Stimulated activated CD8-positive, alpha-beta memory T cell treated with anti-CD3 and anti-CD28 coated beads, Interleukin-4, amount 100 ng/mL, for 24 hours (primary cell): ENCODE measurements around the gene SCUBE1.

Source experiments
- DNase-seq: peaks from one replicate; pipeline ENCODE4 v3.0.0-alpha.2; 2020; ENCODE audit warnings: low read depth

SCUBE1 gene

DNA sequence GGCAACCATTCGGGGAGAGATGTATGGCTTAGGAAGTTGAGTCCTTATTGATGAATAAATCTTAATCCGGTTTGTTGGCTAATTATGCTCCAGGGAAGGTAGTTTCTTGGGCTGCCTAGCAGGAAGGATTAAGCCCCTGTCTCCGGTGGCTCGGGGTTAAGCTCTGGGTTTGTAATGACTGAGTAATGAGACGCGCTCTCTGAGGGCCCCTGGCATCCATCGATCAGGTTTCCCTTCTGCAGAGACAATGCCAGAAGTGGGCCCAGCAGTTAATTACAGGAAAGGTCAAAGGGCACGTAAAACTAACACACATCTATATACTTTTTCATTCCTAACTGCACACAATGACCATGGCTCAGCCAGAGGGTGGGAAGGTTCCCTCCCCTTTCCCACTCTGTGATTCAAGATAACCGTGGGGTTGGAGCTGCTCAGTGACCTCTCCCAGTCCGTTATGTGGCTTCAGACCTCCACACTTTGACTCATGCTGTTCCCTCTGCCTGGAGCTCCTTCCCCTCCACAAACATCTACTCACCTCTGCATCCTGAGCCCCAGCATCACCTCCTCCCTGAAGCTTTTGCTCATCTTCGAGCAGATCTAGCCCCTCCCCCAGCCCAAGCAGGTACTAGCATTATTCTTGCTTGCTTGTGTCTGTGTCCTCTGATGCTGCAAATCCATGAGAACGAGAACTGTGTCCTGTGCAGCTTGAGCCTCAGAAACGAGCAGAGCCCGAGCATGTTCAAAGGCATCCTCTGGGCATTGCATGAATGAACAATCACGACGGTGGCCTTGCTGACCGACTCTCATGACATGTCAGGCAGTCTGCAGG is 16.6 kb downstream of the SCUBE1 start:
- no peak for DNase-seq

DNA sequence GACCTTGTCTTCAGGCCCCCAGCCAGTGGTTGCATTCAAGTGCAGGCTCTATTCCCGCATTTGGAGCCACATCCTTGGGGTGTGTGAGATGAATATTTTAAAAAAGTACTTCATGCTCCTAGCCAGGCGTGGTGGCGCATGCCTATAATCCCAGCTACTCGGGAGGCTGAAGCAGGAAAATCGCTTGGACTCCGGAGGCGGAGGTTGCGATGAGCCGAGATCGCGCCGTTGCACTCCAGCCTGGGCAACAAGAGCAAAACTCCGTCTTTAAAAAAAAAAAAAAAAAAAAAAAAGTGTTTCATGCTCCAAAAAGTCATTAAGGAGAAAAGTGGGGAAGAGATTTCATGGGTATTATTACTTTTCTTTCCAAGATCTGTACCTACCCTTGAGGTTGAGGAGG is 18.0 kb downstream of the SCUBE1 start:
- DNase-seq = no peak

DNA sequence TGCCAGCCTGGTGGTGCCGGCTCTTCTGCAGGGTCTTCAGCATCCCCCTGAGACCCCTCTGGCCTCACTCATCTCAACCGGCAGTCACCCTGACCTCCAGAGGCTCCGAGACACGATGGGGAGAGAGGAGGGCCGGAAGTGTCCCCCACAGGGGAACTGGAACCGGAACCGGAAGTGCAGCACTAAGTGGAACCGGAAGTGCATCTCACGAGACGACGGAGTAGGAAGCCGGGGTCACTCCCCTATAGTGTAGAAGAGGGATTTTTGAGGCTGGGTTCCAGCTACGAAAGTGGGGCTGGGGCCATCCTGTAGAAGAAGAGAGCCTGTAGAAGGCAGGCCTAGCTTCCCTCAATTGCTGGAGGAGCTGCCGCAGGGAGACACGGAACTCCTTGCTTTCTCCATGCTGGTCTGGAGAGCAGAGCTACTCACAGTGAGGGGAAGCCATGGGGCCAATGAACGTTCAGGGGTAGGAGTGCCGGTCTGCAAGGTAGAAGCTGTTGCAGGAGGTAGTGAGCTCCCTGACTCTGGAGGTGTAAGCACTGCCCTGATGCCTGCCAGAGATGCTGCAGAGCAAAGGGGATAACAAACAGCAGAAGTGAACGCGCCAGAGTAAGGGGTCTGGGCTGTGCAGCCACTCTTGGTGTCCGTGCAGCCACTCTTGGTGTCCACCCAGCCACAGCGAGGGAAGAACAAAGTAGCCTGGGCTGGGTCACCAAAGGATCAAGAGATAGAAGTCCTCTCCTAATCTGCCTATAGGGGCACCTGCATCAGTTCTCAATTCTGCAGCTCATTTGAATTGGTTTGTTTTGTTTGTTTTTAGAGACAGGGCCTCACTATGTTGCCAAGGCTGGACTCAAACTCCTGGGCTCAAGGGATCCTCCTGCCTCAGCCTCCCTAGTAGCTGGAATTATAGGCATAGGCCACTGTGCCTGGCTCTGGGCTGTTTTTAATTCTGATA is 21.9 kb downstream of the SCUBE1 start:
- DNase-seq = no peak

DNA sequence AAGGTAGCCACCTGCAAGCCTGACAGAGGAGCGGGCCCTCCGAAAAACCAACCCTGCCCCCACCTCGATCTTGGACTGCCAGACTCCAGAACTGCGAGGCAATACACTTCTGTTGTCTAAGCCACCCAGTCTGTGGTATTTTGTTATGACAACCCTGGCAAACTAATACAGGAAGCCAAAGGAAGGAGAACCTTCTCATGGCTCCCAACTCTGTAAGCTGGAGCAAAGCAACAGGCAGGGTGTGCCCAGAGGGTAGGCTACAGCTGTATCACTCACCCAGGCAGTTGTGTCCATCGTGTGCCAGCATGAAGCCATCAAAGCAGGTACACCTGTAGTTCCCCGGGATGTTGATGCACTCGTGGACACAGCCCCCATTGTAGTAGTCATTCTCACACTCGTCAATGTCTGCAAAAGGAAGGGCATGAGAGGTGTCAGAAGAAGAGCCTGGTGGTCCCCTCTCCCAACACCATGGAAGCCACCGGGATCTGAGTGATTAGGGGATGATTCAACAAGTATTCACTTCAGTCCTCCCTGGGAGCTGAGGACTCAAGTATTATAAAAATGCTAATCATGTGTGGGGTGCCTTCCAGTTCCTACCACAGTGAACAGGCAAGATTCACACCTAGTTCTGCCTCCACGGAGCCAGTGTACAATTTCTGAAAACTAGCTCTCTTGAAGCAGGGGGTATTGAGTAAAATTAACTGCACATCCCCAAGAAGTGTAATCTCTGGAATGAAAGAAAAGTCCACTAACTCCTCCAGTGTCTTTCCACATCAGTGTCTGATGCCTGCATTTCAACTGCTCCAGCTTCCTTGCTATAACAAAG is 23.3 kb downstream of the SCUBE1 start:
- DNase-seq = no peak

DNA sequence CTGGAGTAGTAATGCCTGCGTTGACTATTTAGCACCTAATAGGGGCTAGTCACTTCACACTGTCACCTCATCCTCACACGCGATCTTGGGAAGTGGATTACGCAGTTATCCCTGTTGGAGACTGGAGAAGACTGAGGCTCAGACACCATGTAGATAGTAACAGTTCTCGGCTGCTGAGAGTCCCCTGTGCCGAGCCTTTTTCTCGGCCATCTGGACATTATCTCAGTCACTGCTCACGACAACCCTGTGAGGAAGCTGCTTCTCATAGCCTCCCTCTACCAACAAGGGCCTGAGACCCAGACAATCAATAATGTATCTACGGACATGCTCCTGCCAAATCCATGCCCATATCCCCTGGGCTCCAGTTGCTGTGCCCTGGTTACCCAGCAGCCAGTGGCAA is 25.9 kb downstream of the SCUBE1 start:
- DNase-seq = no peak

DNA sequence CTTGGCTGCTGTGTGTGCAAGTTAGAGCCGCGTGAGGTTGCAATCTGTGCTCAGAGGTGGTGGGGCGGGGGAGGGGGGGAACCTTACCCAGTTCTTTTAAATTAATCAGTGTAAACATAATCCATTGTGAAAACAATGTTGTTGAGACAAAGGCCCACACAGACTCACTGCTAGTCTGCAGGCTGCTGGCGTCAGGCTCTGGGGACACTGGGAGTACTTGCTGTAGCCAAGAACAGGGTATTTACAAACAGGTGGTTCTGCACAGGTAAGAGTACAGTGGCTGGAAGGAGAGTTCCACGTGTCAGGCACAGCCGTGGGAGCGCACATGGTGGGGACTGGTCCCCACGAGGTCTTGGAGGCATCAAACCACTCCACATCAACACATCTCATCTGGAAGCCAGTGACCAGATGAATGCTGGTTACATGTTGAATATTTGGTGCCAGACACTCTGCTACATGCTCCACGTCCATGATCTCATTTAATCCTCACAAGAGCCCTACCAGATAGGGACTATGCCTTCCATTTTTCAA is 27.4 kb downstream of the SCUBE1 start:
- DNase-seq = no peak

DNA sequence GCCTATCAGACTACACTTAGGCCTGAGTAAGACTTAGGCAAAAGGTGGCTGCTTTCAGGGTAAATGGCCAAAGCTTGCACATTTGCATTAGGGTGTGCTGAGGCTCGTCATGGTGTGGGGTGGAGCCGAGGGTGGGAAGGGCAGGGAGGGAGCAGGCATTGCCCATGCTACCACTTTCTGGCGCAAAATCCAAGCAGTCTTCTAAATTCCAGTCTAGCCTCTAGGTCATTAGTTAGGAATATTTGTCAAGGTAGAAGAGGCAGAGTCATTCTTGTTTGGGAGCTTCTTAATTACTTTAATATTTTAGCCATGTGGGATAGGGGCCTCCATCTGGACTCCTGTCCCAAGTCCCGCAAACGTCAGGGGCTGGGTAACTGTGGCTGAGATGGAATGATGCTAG is 28.6 kb downstream of the SCUBE1 start:
- DNase-seq = no peak

DNA sequence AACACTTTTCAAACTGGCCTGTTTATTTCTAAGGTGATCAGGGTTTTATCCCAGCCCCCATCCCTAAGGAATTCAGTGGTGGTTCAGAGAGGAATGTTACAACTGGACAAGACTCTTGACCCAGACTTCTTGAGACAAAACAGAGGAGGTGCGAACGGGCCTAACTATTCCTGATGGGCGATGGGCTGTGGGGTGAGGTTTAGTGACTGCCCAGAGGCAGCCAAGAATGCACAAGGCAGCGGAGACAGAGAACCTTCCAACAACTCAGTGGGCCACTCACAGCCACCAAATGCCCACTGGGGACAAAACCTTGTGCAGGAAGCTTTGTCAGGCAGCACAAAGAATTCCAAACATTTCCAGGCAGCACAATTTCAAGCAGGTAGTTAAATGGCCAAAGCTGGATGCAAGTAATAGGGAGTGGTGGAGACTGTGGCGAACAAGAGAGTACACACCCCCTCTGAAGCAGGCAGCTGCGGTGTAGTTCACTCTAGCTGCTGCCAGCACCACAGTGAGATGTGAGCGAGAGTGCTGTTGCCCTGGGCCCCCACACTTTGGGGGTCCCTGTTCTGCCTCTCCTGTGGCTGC is 29.2 kb downstream of the SCUBE1 start:
- no peak for DNase-seq

DNA sequence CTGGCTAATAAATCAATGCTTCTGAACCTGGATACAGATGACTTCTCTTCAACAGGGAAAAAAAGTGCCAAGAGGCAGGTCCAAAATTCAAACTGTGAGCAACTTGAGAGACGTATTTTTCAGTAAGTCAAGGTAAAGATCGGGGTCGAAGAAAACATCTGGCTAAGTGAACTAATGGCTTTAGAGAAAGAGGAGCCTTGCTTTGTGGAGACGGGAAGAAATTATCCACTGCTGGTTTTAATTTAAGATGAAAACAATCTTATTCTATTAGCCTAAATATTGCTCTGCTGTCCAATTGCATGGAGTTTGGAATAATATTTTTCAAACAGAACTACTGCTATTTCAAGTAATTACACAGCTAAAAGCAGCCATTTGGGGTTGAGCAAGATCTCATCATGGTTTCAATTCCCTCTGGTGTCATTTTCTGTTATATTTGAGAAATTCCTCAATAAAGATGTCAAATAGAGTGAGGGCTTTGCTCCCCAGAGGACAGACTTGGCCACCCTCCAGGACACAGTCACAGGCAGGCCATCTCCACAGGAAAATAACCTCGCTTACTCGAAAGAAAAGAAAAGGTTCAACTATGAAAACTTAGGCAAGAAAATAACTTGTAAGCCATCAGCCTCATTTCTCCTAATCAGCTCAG is 29.8 kb downstream of the SCUBE1 start:
- DNase-seq = no peak

DNA sequence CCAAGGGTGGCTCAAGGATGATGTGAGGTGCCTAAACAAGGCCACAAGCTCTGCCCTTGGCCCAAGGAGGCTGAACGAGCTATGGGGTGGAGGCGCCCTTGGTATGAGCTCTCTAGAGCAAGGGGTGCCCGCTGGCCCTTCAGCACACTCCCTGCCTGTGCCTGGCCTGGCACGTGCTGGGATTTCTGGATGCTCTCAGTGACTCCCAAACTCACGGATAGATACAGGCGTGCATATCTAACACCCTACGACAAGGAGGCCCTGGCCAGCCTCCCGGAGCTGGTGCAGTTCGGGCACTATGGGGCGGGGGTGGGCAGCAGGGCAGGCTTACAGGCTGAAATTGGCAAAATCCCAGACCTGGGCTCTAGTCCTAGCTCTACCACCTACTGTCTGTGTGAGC is 30.6 kb downstream of the SCUBE1 start:
- DNase-seq = no peak

DNA sequence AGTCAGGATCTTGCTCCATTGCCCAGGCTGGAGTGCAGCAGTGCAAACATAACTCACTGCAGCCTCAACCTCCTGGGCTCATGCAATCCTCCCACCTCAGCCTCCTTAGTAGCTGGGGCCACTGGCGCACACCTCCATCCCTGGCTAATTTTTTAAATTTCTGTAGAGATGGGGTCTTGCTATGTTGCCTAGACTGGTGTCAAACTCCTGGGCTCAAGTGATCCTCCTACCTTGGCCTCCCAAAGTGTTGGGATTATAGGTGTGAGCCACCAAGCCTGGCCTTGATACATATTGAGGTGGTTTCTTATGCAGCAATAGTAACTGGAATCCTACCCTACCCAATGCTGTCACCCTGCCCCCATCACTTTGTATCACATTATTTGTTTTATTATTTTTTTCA is 32.4 kb downstream of the SCUBE1 start:
- DNase-seq = no peak

DNA sequence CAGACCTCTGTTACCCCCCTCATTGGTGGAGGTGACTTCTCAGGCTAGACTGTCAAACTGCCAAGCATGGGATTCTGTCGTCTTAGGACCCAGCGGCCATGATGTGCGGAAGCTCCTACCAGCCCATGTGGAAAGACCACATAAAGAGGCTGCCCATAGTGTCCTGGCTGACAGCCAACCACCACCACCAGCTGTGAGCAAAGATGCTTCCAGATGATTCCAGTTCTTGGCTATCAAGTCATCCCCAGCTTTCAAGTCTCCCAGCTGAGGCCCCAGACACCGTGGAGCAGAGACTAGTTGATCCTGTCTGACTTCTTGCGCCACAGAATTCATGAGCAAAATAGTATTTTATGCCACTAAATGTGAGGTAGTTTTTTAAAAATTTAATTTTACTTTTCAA is 32.9 kb downstream of the SCUBE1 start:
- DNase-seq = no peak

DNA sequence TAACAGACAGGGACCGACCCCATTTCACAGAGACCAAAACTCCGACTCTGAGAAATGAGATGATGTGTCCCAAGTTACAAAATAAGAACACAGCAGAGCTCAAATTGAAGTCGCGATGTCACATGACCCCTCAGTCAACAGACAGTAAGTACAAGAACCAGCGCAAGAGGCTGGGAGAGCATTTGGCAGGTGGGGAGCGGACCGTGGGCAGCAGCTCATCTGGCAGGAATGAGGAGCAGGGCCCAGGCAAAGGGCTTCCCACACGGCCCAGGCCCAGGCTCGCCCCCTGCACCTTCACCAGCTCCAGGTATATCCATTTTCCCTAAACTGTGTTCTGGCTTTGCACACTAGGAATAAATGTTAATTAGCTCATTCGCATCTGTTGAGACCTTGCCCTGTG is 34.3 kb downstream of the SCUBE1 start:
- no peak for DNase-seq

DNA sequence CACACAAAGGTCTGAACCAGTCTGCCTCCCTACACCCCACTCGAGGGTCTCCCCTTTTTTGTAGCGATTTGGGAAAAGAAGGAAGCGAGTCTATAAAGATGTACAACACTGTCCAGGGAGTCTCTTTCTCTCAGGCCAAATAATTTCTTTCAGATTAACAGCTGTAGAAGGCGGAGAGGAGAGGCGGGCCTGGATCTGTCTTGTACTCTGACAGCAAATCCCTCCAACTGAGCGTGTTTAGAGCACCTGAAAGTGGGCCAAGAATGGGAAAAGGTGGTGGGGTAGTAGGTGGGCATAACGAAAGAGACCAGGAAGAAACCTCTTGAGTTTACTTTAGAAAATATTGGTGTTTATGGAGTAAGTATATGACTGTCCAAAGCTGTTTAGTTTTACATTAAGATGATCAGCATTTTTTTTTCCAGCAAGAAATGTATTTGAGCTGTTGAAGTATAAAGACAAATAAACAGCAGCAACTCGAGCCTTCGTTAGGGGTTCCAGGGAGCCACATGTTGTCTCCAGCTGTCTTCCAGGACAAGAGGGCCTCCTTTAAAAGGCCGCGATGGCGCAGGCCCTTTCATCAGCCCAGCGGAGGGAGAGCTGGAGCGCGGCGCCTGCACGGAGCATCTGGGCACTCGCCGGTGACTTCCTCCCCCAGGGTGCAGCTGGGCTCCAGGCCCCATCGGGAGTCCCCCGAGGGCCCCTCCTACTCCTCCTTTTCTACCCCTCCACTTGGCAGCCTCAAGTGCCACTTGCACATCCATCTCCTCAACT is 34.9 kb downstream of the SCUBE1 start:
- no peak for DNase-seq

DNA sequence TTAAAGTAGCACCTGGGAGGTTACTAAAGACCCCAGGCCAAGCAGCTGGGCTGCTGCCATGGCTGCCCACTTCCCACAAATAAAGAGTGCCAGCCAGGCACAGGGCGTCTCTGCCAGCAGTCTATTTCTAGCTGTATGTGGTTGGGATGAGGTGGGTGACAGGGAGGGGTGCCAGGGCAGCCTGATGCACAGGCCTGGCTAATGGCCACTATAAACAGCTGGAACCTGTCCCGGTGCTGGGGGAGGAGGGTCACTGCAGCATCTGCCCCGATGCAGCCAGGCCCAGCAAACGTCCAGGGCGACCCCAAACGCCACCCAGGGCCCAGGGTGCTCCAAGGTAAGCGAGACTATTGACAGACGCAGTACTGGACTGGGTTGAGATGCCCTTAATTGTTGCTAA is 37.4 kb downstream of the SCUBE1 start:
- DNase-seq = no peak

DNA sequence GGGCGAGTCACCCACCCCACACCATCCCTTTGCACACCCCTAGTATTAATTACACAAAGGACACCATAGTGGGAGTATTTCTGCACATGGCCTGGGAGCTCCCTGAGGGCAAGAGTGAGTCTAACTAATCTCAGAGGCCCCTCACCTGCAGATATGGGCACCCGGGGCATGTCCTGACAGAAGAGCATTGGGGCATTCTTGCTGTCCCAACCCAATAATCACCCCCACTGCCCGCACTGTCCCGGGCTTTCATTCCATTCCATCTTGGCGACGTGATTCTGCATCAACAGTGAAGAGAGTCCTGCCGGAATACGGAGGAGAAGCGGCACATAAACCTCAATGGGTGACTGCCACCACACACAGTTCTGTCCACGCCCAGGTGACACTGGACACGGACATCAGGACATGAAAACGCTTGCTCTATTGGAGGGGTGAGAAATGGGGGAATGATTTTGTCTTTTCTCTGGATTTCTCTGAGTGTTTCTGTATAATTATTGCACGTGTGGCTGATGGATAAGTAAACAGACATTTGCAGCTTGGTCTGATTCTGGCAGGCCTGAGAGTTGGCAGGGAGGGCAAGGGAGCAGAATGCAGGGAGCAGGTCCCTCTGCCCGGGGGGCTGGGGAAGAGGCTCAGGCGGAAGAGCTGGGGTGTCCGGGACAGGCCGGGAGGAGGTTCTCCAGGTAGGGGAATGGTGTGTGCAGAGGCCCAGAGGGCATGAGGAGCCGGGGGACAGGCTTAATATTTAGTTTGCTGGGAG is 38.2 kb downstream of the SCUBE1 start:
- no peak for DNase-seq

DNA sequence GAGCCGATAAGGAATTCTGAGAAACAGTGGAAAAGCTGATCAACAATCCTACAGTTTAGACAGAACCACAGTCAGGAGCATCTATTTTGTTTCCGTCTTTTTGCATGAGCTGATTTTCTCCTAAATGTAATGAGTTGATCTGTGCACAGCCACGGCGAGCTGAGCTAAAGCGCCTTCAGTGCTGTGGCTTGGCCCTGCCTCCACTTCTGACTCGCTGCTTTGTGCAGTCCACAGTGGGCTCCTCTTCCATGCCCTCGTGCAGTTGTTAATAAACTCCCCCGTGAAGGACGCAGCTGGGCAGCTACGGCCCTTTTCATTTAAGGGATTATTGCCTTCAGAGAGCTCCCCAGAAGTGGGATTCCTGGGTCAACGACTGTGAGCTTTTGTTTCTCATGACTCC is 39.4 kb downstream of the SCUBE1 start:
- DNase-seq = no peak

DNA sequence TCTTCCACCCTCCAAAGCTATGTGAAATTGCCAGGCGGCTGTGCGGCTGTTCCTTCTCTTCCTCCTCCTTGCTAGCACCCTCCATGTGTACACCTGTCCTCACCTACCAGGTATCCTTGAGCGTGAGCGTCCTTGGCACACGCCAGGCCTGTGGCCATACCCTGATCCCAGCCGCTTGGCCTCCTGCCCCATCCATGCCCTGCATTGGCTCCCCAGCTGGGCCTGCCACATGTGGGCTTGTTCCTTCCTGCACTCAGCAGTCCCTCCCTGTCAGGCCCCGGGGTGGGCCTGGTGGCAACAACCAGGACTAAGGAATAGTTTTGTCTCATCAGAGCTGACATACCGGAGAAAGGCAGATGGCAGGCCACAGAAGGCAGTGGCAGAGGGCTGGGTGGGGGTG is 40.0 kb downstream of the SCUBE1 start:
- DNase-seq = no peak

DNA sequence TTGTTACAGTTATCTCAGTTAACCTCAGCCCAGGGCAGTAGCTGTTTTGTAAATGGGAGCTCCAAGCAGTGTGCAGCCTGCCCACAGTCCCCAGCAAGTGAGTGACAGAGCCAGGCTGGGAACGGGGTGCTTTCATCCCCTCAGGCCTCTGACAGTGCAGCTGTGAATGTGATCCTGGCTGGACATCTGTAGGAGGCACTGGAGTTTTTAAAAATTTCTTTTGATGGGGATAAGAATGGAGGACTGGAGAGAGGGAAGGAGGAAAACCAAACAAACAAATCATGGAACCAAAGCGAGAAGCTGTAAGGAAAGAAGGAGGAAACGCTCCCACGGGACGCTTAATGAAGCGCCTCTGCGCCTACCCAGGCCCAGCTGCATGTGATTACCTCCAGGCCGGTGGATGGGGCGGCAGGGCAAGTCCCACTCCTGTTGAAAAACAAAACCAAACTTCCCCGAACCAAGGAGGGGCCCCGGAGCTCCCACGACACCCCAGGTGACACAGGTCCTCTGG is 40.6 kb downstream of the SCUBE1 start:
- no peak for DNase-seq
